ENCODE measurements around the gene LARP6. TPM values are rescaled to one million over a fixed set of nuclear protein-coding genes. Genes with fewer than 3 reads are reported as not detected.

The LARP6 gene
- polyA plus RNA-seq, 4 donors = 2.3 to 7.1 (median 3.0) TPM; not detected in 1

DNA sequence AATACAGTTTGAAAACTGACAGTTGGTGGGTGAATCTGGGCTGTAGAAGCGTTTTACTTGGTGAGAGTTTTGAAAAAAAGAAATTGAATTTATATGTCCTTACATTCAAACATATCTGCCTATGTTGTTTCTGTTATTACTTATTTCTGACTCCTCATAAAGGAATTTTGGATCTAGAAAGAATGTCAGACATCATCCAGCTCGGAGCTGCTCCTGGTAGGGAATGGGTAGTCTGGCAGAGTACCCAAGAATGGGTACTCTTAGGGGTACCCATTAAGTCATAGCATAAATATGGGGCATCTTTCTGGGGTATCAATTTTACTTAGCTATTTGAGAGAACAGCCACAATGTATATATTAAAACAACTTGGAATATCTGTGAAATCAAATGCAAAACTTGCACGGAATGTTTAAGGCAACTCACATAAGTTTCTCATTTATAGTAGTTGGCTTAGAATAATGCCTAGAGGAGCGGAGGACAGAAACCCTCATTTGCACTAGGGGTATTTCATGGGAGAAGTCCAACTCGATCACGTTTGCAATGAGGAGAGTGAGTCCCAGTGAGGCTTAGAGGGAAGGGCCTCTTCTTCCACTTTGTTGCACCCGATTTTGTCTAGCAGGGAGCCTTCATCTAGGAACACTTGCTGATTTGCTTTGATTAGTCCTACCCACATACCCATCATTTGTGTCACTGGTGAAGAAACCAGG lies 2.4 kb upstream of the LARP6 start:
- 67 to 79% (median 69%) methylated on average over 7 of the region's 7 CpGs for WGBS, 3 donors
- peaks cover 4 to 25% (median 12%) of the 10 kb centered on the region in 3 donors for H3K27me3 ChIP-seq (ENCODE audit: control insufficient read depth in 3 of 3, insufficient read depth in 3 of 3, low read length in 3 of 3)
- DNase-seq (no peak), FAIRE-seq (no peak)
- H3K9me3 ChIP-seq (ENCODE audit: control insufficient read depth in 2 of 2, insufficient read depth in 1 of 2, low read depth in 1 of 2, low read length in 1 of 2) = no peaks in the 10 kb centered on the region
- peak overlapping the region in 1 of 3 donors; percentile 69 for H3K27ac ChIP-seq (ENCODE audit: low read depth in 1 of 3, low read length in 2 of 3)
- H3K4me1 ChIP-seq (ENCODE audit: control insufficient read depth in 3 of 3, insufficient read depth in 2 of 3, low read depth in 1 of 3, low read length in 2 of 3) = peaks cover 0 to 6% (median 4%) of the 10 kb centered on the region in 3 donors
- H3K4me3 ChIP-seq (ENCODE audit: low read depth in 1 of 3, low read length in 3 of 3) = no peak overlapping the region
- H3K36me3 ChIP-seq (ENCODE audit: control insufficient read depth in 3 of 3, insufficient read depth in 2 of 3, low read depth in 1 of 3, low read length in 3 of 3) = no peaks in the 10 kb centered on the region

GRCh38 chr15:70855764-70856163 lies 1.8 kb upstream of the LARP6 start:
- DNase-seq (no peak), FAIRE-seq (no peak)
- WGBS, 3 donors = 66 to 85% (median 69%) methylated on average over 2 of the region's 2 CpGs
- Histone ChIP-seq H3K4me3 (ENCODE audit: low read depth in 1 of 3, low read length in 3 of 3) (no peak overlapping the region), H3K27me3 (ENCODE audit: control insufficient read depth in 3 of 3, insufficient read depth in 3 of 3, low read length in 3 of 3) (peaks cover 4 to 25% (median 12%) of the 10 kb centered on the region in 3 donors), H3K9me3 (ENCODE audit: control insufficient read depth in 2 of 2, insufficient read depth in 1 of 2, low read depth in 1 of 2, low read length in 1 of 2) (no peaks in the 10 kb centered on the region), H3K36me3 (ENCODE audit: control insufficient read depth in 3 of 3, insufficient read depth in 2 of 3, low read depth in 1 of 3, low read length in 3 of 3) (no peaks in the 10 kb centered on the region), H3K27ac (ENCODE audit: low read depth in 1 of 3, low read length in 2 of 3) (no peak overlapping the region), H3K4me1 (ENCODE audit: control insufficient read depth in 3 of 3, insufficient read depth in 2 of 3, low read depth in 1 of 3, low read length in 2 of 3) (peaks cover 0 to 6% (median 4%) of the 10 kb centered on the region in 3 donors)

DNA sequence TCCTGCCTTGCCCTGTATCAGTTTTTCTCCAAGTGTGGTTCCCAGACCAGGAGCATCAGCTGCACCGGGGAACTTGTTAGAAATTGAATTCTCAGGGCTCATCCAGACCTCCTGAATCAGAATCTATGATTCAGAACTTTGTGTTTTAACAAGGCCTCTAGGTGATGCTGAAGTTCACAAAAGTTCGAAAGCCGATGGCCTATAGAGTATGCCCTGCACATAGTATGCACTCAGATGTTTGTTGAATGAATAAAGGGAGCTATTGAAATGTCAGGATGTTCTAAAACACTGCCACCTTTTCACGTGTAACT lies 664 bp upstream of the LARP6 start:
- Histone ChIP-seq H3K36me3 (ENCODE audit: control insufficient read depth in 3 of 3, insufficient read depth in 2 of 3, low read depth in 1 of 3, low read length in 3 of 3) (no peaks in the 10 kb centered on the region), H3K27ac (ENCODE audit: low read depth in 1 of 3, low read length in 2 of 3) (peak overlapping the region in 2 of 3 donors; percentile 37 to 62), H3K4me1 (ENCODE audit: control insufficient read depth in 3 of 3, insufficient read depth in 2 of 3, low read depth in 1 of 3, low read length in 2 of 3) (peaks cover 0 to 6% (median 4%) of the 10 kb centered on the region in 3 donors), H3K4me3 (ENCODE audit: low read depth in 1 of 3, low read length in 3 of 3) (peak overlapping the region in 1 of 3 donors; percentile 51), H3K9me3 (ENCODE audit: control insufficient read depth in 2 of 2, insufficient read depth in 1 of 2, low read depth in 1 of 2, low read length in 1 of 2) (no peaks in the 10 kb centered on the region), H3K27me3 (ENCODE audit: control insufficient read depth in 3 of 3, insufficient read depth in 3 of 3, low read length in 3 of 3) (peaks cover 4 to 25% (median 12%) of the 10 kb centered on the region in 3 donors)
- 25 to 43% (median 37%) methylated on average over 4 of the region's 4 CpGs for WGBS, 3 donors
- DNase-seq = no peak
- FAIRE-seq = no peak

DNA sequence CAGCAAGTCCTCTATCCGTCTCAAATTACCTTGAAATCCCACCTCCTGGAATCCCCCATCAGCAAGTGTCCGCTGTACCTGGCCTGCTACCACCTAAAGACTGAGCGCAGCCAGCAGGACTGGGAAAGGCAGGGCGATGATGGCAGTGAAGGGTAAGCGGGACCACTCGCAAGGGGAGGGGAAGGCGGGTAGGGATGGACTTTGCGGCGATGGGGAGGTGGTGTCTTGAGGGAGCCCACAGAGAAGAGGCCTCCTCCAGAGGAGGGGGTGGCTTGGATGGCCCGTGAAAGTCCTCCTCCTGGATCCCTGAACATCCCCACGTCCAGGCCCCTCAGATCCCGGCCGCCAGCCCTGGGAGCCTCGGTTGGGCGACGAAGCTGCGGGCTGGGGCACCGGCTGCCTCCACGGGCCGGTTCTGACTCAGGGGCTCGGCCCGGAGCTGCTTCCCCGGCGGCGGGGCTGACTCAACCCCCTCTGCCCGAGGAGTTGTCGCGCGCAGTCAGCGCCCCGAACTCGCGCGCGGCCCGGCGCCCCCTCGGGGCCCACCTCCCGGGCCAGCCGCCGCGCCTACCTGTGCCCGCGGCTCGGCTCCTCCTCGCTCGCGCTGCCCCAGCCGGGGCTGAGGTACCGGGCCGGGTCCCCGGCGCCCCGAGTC lies 512 bp downstream of the LARP6 start:
- H3K27me3 ChIP-seq (ENCODE audit: control insufficient read depth in 3 of 3, insufficient read depth in 3 of 3, low read length in 3 of 3) = peaks cover 4 to 25% (median 12%) of the 10 kb centered on the region in 3 donors

DNA sequence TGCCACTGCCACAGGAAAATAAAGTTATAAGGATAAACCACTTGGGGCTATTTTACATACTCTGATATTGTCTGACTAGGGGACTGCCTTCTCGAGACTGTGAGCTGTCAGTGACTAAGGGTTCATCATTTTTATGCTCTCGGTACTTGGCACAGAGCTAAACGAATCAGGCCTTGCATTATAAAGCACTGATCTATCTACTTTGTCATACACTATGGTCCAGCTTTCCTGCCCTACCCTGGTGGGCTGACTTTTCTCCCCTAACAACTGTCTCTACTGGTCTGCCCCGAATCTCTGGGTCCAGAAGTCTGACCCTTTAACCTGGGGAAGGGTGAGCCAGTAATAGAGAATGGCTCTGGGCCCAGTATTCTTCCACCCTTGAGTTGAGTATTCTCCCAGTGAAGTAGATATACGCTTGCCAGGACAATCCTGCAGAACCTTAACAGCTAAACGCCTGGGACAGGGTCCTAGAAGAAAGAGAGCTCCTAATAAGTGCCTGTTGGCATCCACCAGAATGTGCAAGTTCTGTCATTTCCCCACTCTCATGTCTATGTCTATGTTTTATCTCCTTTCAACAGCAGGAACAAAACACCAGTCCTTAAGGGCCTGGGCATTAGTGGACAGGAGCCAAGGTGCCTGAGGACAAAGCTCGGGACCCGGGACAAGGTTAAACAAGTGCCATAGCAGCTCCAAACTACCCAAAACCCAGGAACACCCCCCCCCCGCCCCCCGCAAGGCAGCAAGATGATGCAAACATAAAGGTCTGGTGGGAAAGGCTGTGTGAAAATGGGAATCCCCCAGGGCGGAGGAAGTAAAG lies 1.2 kb downstream of the LARP6 start:
- DNase-seq = no peak
- FAIRE-seq = no peak
- Histone ChIP-seq H3K36me3 (ENCODE audit: control insufficient read depth in 3 of 3, insufficient read depth in 2 of 3, low read depth in 1 of 3, low read length in 3 of 3) (no peaks in the 10 kb centered on the region), H3K27ac (ENCODE audit: low read depth in 1 of 3, low read length in 2 of 3) (peak overlapping the region in 1 of 3 donors; percentile 62), H3K4me3 (ENCODE audit: low read depth in 1 of 3, low read length in 3 of 3) (peak overlapping the region in 1 of 3 donors; percentile 47), H3K4me1 (ENCODE audit: control insufficient read depth in 3 of 3, insufficient read depth in 2 of 3, low read depth in 1 of 3, low read length in 2 of 3) (peaks cover 0 to 6% (median 4%) of the 10 kb centered on the region in 3 donors), H3K27me3 (ENCODE audit: control insufficient read depth in 3 of 3, insufficient read depth in 3 of 3, low read length in 3 of 3) (peaks cover 4 to 25% (median 12%) of the 10 kb centered on the region in 3 donors), H3K9me3 (ENCODE audit: control insufficient read depth in 2 of 2, insufficient read depth in 1 of 2, low read depth in 1 of 2, low read length in 1 of 2) (no peaks in the 10 kb centered on the region)
- 69 to 81% (median 76%) methylated on average over 11 of the region's 11 CpGs for WGBS, 3 donors

More for the DNA sequence above, 512 bp downstream of the LARP6 start:
- WGBS, 3 donors = 8 to 29% (median 12%) methylated on average over 28 to 54 of the region's 54 CpGs
- Histone ChIP-seq H3K9me3 (ENCODE audit: control insufficient read depth in 2 of 2, insufficient read depth in 1 of 2, low read depth in 1 of 2, low read length in 1 of 2) (no peaks in the 10 kb centered on the region), H3K27ac (ENCODE audit: low read depth in 1 of 3, low read length in 2 of 3) (peak overlapping the region in 2 of 3 donors; percentile 35 to 62), H3K36me3 (ENCODE audit: control insufficient read depth in 3 of 3, insufficient read depth in 2 of 3, low read depth in 1 of 3, low read length in 3 of 3) (no peaks in the 10 kb centered on the region), H3K4me1 (ENCODE audit: control insufficient read depth in 3 of 3, insufficient read depth in 2 of 3, low read depth in 1 of 3, low read length in 2 of 3) (peaks cover 0 to 6% (median 4%) of the 10 kb centered on the region in 3 donors), H3K4me3 (ENCODE audit: low read depth in 1 of 3, low read length in 3 of 3) (peak overlapping the region; percentile 47 to 51 (median 47))
- DNase-seq (no peak), FAIRE-seq (no peak)

DNA sequence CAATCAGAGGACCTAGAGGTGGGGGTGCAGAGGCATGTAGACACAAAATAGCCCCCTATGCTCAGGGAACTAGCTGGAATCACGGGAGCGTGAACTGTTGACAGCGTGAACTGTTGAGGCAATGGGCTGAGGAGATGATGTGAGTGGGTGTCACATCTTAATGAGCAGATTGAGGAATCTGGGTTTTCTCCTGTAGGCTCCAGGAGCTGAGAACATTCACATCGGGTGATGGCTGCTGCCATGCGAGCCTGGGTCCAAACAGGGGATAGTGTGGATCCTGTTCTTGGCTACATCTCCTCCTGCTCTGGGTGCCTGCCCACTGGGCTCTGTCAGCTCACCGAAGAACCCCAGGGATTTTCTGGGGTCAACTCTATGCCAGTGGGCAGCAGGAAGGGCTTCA lies 2.1 kb downstream of the LARP6 start:
- no peak overlapping the region for H3K4me3 ChIP-seq (ENCODE audit: low read depth in 1 of 3, low read length in 3 of 3)
- H3K27ac ChIP-seq (ENCODE audit: low read depth in 1 of 3, low read length in 2 of 3) = no peak overlapping the region
- FAIRE-seq = no peak

DNA sequence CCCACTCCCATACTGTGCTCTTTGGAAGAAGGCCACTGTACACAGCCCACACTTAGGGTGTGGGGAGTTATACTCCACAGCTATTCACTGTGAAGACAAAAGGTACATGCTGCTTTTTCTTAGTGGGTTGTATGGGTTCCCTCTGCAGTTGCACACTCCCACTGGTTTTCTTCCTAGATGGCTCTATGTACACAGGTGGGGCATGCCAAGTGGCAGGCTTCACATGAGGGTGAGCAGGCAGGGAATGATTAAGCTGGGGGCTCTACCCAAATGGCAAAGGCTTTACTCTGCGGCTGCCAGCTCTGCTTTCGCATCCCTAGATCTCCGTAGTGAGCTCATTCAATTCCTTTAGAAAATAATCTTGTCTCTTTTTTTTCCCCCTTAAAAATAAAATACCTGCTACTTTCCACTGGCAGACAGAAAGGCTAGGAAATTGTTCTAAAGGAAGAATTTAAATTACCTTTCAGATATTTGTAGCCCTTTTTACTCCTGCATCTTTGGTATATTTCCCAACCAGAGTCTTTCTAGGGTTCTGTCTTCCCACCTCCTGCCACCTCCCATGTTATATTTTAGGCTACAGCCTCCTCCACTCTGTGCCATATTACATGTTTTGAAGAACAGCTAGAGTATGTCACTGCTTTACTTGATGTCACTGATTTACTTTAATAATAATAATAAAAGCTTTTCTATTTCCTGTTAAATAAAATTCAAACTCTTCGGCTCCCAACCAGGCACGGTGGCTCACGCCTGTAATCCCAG lies 8.2 kb downstream of the LARP6 start:
- H3K36me3 ChIP-seq (ENCODE audit: control insufficient read depth in 3 of 3, insufficient read depth in 2 of 3, low read depth in 1 of 3, low read length in 3 of 3) = no peaks in the 10 kb centered on the region
- H3K27me3 ChIP-seq (ENCODE audit: control insufficient read depth in 3 of 3, insufficient read depth in 3 of 3, low read length in 3 of 3) = no peaks in the 10 kb centered on the region
- no peaks in the 10 kb centered on the region for H3K9me3 ChIP-seq (ENCODE audit: control insufficient read depth in 2 of 2, insufficient read depth in 1 of 2, low read depth in 1 of 2, low read length in 1 of 2)
- DNase-seq (no peak), FAIRE-seq (no peak)
- H3K4me3 ChIP-seq (ENCODE audit: low read depth in 1 of 3, low read length in 3 of 3) = no peak overlapping the region
- no peak overlapping the region for H3K27ac ChIP-seq (ENCODE audit: low read depth in 1 of 3, low read length in 2 of 3)
- 93 to 97% (median 95%) methylated on average over 6 of the region's 6 CpGs for WGBS, 3 donors
- no peaks in the 10 kb centered on the region for H3K4me1 ChIP-seq (ENCODE audit: control insufficient read depth in 3 of 3, insufficient read depth in 2 of 3, low read depth in 1 of 3, low read length in 2 of 3)

More for the DNA sequence above, 2.1 kb downstream of the LARP6 start:
- Histone ChIP-seq H3K9me3 (ENCODE audit: control insufficient read depth in 2 of 2, insufficient read depth in 1 of 2, low read depth in 1 of 2, low read length in 1 of 2) (no peaks in the 10 kb centered on the region), H3K4me1 (ENCODE audit: control insufficient read depth in 3 of 3, insufficient read depth in 2 of 3, low read depth in 1 of 3, low read length in 2 of 3) (peaks cover 0 to 6% (median 4%) of the 10 kb centered on the region in 3 donors), H3K36me3 (ENCODE audit: control insufficient read depth in 3 of 3, insufficient read depth in 2 of 3, low read depth in 1 of 3, low read length in 3 of 3) (no peaks in the 10 kb centered on the region), H3K27me3 (ENCODE audit: control insufficient read depth in 3 of 3, insufficient read depth in 3 of 3, low read length in 3 of 3) (peaks cover 4 to 25% (median 12%) of the 10 kb centered on the region in 3 donors)
- WGBS, 3 donors = 90 to 96% (median 96%) methylated on average over 6 of the region's 6 CpGs
- no peak for DNase-seq

Data from small intestine (tissue), 7 donors.